A549 (cell line): Measurements from ENCODE around the gene GPR63. TPM values are rescaled to one million over a fixed set of nuclear protein-coding genes. Genes with fewer than 3 reads are reported as not detected.

Experiments
- ATAC-seq, 2 experiments: fragments of 200-7000 bp in 1 of 2; fragments of >200 bp in 1 of 2; cut with Nextera tagmentation in 1 of 2; cut with Tn5 transposase in 1 of 2; 3 replicates each; pipeline versions ENCODE4 v1.8.0 to v1.9.1; 2018 to 2020; ENCODE audit warnings: mild to moderate bottlenecking in 1 of 2, moderate library complexity in 1 of 2
- CTCF ChIA-PET: fragments of 300-600 bp; sonication (Branson Sonifier 250); formaldehyde crosslinking; extraction: SDS; loops from one replicate; lab custom pipeline; 2021; ENCODE audit warnings: antibody characterized with exemption, inconsistent platforms; lab: Yijun Ruan, JAX
- POLR2A ChIA-PET: fragments of 350-600 bp; formaldehyde crosslinking; extraction: SDS; loops from one replicate; lab custom pipeline; 2021; ENCODE audit warnings: antibody characterized with exemption, inconsistent platforms; lab: Yijun Ruan, JAX
- DNase-seq, 2 experiments: peaks; one replicate each; pipeline versions ENCODE4 v3.0.0 to v3.0.0-alpha.2; 2011 to 2016; ENCODE audit warnings: low read depth in 1 of 2, low spot score in 1 of 2
- FAIRE-seq: peaks from 2 replicates; lab custom pipeline; 2011; peaks lifted over from hg19 to GRCh38; lab: Jason Lieb, UNC
- H3K27ac ChIP-seq, 2 experiments: fragments of >200 bp; sonication (Bioruptor Twin); formaldehyde crosslinking; 3 replicates each; pipeline ENCODE4 v1.5.1; 2016 to 2017
- H3K4me1 ChIP-seq: fragments of >200 bp; sonication (Bioruptor Twin); formaldehyde crosslinking; 3 replicates; pipeline ENCODE4 v1.6.1; 2016
- H3K4me2 ChIP-seq: fragments of >200 bp; sonication (Bioruptor Twin); formaldehyde crosslinking; 3 replicates; pipeline ENCODE4 v1.6.1; 2016
- H3K4me3 ChIP-seq: fragments of >200 bp; sonication (Bioruptor Twin); formaldehyde crosslinking; 3 replicates; pipeline ENCODE4 v1.5.1; 2016
- H3K9me3 ChIP-seq: fragments of >200 bp; sonication (Bioruptor Twin); formaldehyde crosslinking; 3 replicates; pipeline ENCODE4 v1.6.1; 2016
- ATOH8 ChIP-seq: fragments of 250-450 bp; sonication (Bioruptor Pico); IDR thresholded peaks from 2 replicates; pipeline ENCODE4 v1.5.0; 2020; ENCODE audit warnings: low read depth, mild to moderate bottlenecking, moderate library complexity
- CBX2 ChIP-seq: fragments of 200-600 bp; sonication (generic); IDR thresholded peaks from 2 replicates; pipeline ENCODE4 v1.6.1; 2016; ENCODE audit warnings: low read depth, mild to moderate bottlenecking, borderline replicate concordance
- CHD4 ChIP-seq: fragments of 200-600 bp; sonication (generic); IDR thresholded peaks from 2 replicates; pipeline ENCODE4 v1.6.1; 2016; ENCODE audit warnings: antibody characterized with exemption, mild to moderate bottlenecking, borderline replicate concordance
- EHF ChIP-seq: fragments of 250-450 bp; sonication (Bioruptor Pico); IDR thresholded peaks from 2 replicates; pipeline ENCODE4 v1.5.0; 2020; ENCODE audit warnings: mild to moderate bottlenecking
- EHMT2 ChIP-seq: fragments of 200-600 bp; sonication (generic); IDR thresholded peaks from 2 replicates; pipeline ENCODE4 v1.6.1; 2016; ENCODE audit warnings: antibody characterized with exemption, low read depth, mild to moderate bottlenecking, moderate library complexity
- EP300 ChIP-seq, 2 experiments: fragments of >200 bp; sonication (Bioruptor Twin); formaldehyde crosslinking; IDR thresholded peaks; 2 replicates in 1 of 2; 3 replicates in 1 of 2; pipeline ENCODE4 v1.6.1; 2016 to 2017
- ESRRA ChIP-seq: fragments of 150-350 bp; IDR thresholded peaks from 2 replicates; pipeline ENCODE4 v1.6.1; 2014; ENCODE audit warnings: mild to moderate bottlenecking, low read length, borderline replicate concordance
- HDAC2 ChIP-seq: fragments of 200-600 bp; sonication (generic); IDR thresholded peaks from 2 replicates; pipeline ENCODE4 v1.6.1; 2016
- HMGXB4 ChIP-seq: fragments of 250-450 bp; sonication (Bioruptor Pico); IDR thresholded peaks from 2 replicates; pipeline ENCODE4 v1.5.0; 2021; ENCODE audit warnings: mild to moderate bottlenecking, moderate library complexity, borderline replicate concordance
- HOXA7 ChIP-seq: fragments of 250-450 bp; sonication (Bioruptor Pico); IDR thresholded peaks from 2 replicates; pipeline ENCODE4 v1.5.0; 2020; ENCODE audit warnings: mild to moderate bottlenecking, moderate library complexity
- HOXB13 ChIP-seq: fragments of 250-450 bp; sonication (Bioruptor Pico); IDR thresholded peaks from 2 replicates; pipeline ENCODE4 v1.5.0; 2020; ENCODE audit warnings: low read depth, mild to moderate bottlenecking, moderate library complexity
- HOXB5 ChIP-seq: fragments of 250-450 bp; sonication (Bioruptor Pico); IDR thresholded peaks from 2 replicates; pipeline ENCODE4 v1.5.0; 2020; ENCODE audit warnings: mild to moderate bottlenecking, moderate library complexity
- JUNB ChIP-seq: fragments of >200 bp; sonication (Bioruptor Twin); formaldehyde crosslinking; IDR thresholded peaks from 2 replicates; pipeline ENCODE4 v1.6.1; 2016
- NPAS2 ChIP-seq: fragments of 250-450 bp; sonication (Bioruptor Pico); IDR thresholded peaks from 2 replicates; pipeline ENCODE4 v1.8.0; 2022; ENCODE audit warnings: mild to moderate bottlenecking, moderate library complexity, borderline replicate concordance
- PHF8 ChIP-seq: fragments of 200-600 bp; sonication (generic); IDR thresholded peaks from 2 replicates; pipeline ENCODE4 v1.6.1; 2016; ENCODE audit warnings: low read depth, mild to moderate bottlenecking, antibody characterized with exemption, moderate library complexity, borderline replicate concordance
- POLR2AphosphoS2 ChIP-seq: conservative IDR thresholded peaks from 2 replicates; pipeline ENCODE4 v1.6.1; 2012; ENCODE audit warnings: low read length, improper control_type of control experiment, inconsistent platforms
- RCOR1 ChIP-seq: fragments of 150-350 bp; IDR thresholded peaks from 2 replicates; pipeline ENCODE4 v1.6.1; 2014; ENCODE audit warnings: antibody characterized with exemption, low read length, low read depth
- RFX5 ChIP-seq: fragments of 450-650 bp; IDR thresholded peaks from 2 replicates; pipeline ENCODE4 v1.7.1; 2014; ENCODE audit warnings: antibody characterized with exemption, mild to moderate bottlenecking, moderate library complexity
- RNF2 ChIP-seq: fragments of 200-600 bp; sonication (generic); IDR thresholded peaks from 2 replicates; pipeline ENCODE4 v1.6.1; 2016; ENCODE audit warnings: low read depth, mild to moderate bottlenecking, antibody characterized with exemption, moderate library complexity, borderline replicate concordance
- TFCP2L1 ChIP-seq: fragments of 250-450 bp; sonication (Bioruptor Pico); IDR thresholded peaks from 2 replicates; pipeline ENCODE4 v1.5.0; 2021; ENCODE audit warnings: mild to moderate bottlenecking
- USF2 ChIP-seq: fragments of 450-650 bp; IDR thresholded peaks from 2 replicates; pipeline ENCODE4 v1.6.1; 2014; ENCODE audit warnings: antibody characterized with exemption
- ZNF302 ChIP-seq: fragments of 250-450 bp; sonication (Bioruptor Pico); IDR thresholded peaks from 2 replicates; pipeline ENCODE4 v1.9.0; 2021; ENCODE audit warnings: inconsistent platforms, mild to moderate bottlenecking, moderate library complexity
- ZSCAN20 ChIP-seq: fragments of 250-450 bp; sonication (Bioruptor Pico); IDR thresholded peaks from 2 replicates; pipeline ENCODE4 v1.8.0; 2022; ENCODE audit warnings: mild to moderate bottlenecking, moderate library complexity
- WGBS: methylation state at CpG from one replicate; pipeline ENCODE4 v1.1.6; 2017; ENCODE audit errors: missing lambda C conversion rate; 5-methylcytosine and 5-hydroxymethylcytosine counted together
- polyA plus RNA-seq, 4 experiments: library from polyadenylated mRNA; depleted of rRNA in 3 of 4; stranded (reverse); fragments of >200 nt; fragmentation: RNase III in 1 of 4; extraction: RNeasy Plus Mini Kit Qiagen cat#74134 plus additional on column Dnase treatment in 1 of 4; gene quantifications; 2 replicates in 3 of 4; 3 replicates in 1 of 4; pipeline ENCODE4 v1.2.3, GENCODE V29; 2011 to 2017
- TF ChIP-seq, protein P1 (sequence below): IDR thresholded peaks from 2 replicates; pipeline ENCODE4 v1.6.1; 2012
- TF ChIP-seq, protein P2 (sequence below): fragments of 150-350 bp; IDR thresholded peaks from 2 replicates; pipeline ENCODE4 v1.6.1; 2014; ENCODE audit warnings: low read depth, mild to moderate bottlenecking, low read length

The GPR63 gene
- polyA plus RNA-seq, 2 of the 4 experiments (the other 2 are of a cell fraction): 0.48 to 0.67 TPM

DNA sequence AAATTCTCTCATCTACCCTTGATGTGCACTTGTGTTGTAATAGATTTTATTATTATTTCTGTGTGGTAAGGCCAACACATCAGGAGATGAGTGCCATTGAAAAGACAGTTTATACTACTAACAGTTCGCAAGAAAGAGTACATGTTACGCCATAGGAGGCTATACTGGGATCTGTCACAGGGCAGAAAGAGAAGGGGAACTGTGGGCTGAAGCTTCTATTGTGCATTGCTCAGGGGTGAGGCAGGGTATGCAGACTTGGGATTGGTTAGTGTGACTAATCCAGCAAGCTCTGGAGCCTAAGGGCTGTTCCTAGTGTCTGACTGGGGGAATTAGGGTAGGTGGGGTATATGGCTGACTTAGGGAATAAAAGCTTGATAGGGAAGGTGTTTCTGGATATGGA is 50.9 kb downstream of the GPR63 start:
- Histone ChIP-seq H3K27ac (no peak overlapping the region), H3K4me3 (no peak overlapping the region), H3K4me2 (no peak overlapping the region), H3K9me3 (no peaks in the 10 kb centered on the region)
- no peak for DNase-seq
- TF ChIP-seq, protein P1, sequence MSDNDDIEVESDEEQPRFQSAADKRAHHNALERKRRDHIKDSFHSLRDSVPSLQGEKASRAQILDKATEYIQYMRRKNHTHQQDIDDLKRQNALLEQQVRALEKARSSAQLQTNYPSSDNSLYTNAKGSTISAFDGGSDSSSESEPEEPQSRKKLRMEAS: no peak
- TF ChIP-seq JUNB (no peak), HDAC2 (no peak), HOXB5 (CRISPR knock-in tag) (no peak), PHF8 (no peak), USF2 (no peak), EP300 (IDR thresholded peaks at IDR 0.05) (no peak), HMGXB4 (CRISPR knock-in tag) (no peak), POLR2AphosphoS2 (no peak), ATOH8 (CRISPR knock-in tag) (no peak), HOXA7 (CRISPR knock-in tag) (no peak), CBX2 (no peak), CHD4 (no peak), ZSCAN20 (CRISPR knock-in tag) (no peak), ESRRA (no peak), TFCP2L1 (CRISPR knock-in tag) (no peak)
- TF ChIP-seq, protein P2, sequence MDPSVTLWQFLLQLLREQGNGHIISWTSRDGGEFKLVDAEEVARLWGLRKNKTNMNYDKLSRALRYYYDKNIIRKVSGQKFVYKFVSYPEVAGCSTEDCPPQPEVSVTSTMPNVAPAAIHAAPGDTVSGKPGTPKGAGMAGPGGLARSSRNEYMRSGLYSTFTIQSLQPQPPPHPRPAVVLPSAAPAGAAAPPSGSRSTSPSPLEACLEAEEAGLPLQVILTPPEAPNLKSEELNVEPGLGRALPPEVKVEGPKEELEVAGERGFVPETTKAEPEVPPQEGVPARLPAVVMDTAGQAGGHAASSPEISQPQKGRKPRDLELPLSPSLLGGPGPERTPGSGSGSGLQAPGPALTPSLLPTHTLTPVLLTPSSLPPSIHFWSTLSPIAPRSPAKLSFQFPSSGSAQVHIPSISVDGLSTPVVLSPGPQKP: no peak
- TF ChIP-seq, all 56 proteins: peak for 0
- WGBS: 62% methylated on average over 2 of the region's 2 CpGs
- ATAC-seq (no peak), FAIRE-seq (no peak)
- H3K4me1 ChIP-seq: no peaks in the 10 kb centered on the region
- CTCF ChIA-PET: no interaction called here
- POLR2A ChIA-PET: no interaction called here

DNA sequence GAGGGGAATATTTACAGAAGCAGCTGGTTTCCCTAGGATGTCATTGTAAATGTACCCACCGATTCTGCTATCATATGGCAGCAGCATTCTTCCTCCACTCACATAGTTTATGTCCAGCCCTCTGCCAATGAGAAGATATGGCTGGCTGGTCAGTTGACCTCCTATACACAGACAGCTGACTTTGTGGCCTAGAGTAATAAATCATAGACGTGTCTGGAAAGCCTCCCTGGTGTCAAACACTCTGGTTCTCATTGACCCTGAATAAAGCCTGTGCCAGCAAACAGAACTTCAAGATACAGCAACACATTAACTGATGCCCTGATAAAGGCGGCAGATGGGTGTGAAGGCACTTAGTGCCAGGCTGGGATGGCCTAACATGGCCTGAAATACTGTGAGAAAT is 52.6 kb downstream of the GPR63 start:
- POLR2A ChIA-PET: no interaction called here
- no peak for ATAC-seq
- CTCF ChIA-PET: no interaction called here

More for the DNA sequence above, 52.6 kb downstream of the GPR63 start:
- no peak overlapping the region for H3K4me2 ChIP-seq
- no peaks in the 10 kb centered on the region for H3K9me3 ChIP-seq
- no peak for DNase-seq
- FAIRE-seq: no peak
- H3K4me3 ChIP-seq: no peak overlapping the region
- TF ChIP-seq EHF (CRISPR knock-in tag): no peak
- TF ChIP-seq EHMT2: no peak
- TF ChIP-seq JUNB: no peak
- TF ChIP-seq HOXB13: no peak
- TF ChIP-seq RFX5: no peak
- TF ChIP-seq NPAS2 (CRISPR knock-in tag): no peak
- TF ChIP-seq ZNF302 (CRISPR knock-in tag): no peak
- TF ChIP-seq RCOR1: no peak
- TF ChIP-seq HDAC2: no peak
- TF ChIP-seq PHF8: no peak
- TF ChIP-seq RNF2: no peak
- no peak overlapping the region for H3K27ac ChIP-seq
- WGBS: 0% methylated on average over 3 of the region's 3 CpGs
- no peaks in the 10 kb centered on the region for H3K4me1 ChIP-seq
